HG03432 (cell line): ENCODE data around the gene GNB1.
"Not testable (repeated sequence)": the region's sequence is repeated elsewhere in the genome, so short reads cannot be mapped to it uniquely, and the experiment has no call there.

Source experiments
- ATAC-seq: cut with Tn5 transposase; IDR thresholded peaks from one replicate; pipeline ENCODE4 v1.9.1; 2021; ENCODE audit warnings: mild to moderate bottlenecking, moderate library complexity; ENCODE audit not compliant: unreplicated experiment

GNB1 gene

GRCh38 chr1:1890506-1891348, at the start of gene GNB1:
GNB1 (minus strand) TSS chr1:1891087; CDS start chr1:1825453, 65,634 bp downstream.
- peak; percentile 77 for ATAC-seq

GRCh38 chr1:1940123-1940425, 49.2 kb upstream of the GNB1 start:
- ATAC-seq: no peak

GRCh38 chr1:1939296-1940122, 48.6 kb upstream of the GNB1 start:
- ATAC-seq: no peak

GRCh38 chr1:1938613-1939295, 47.9 kb upstream of the GNB1 start:
- no peak for ATAC-seq

- no peak for ATAC-seq
Observed at GRCh38 chr1:1938276-1938573, 47.3 kb upstream of the GNB1 start.

- no peak for ATAC-seq
Observed at GRCh38 chr1:1937549-1938275, 46.8 kb upstream of the GNB1 start.

- ATAC-seq: no peak
Observed at GRCh38 chr1:1937061-1937460, 46.2 kb upstream of the GNB1 start.

GRCh38 chr1:1934848-1935247, 44.0 kb upstream of the GNB1 start:
- ATAC-seq: not testable (repeated sequence)

- no peak for ATAC-seq
Observed at GRCh38 chr1:1929639-1930545, 39.0 kb upstream of the GNB1 start.

- no peak for ATAC-seq
Observed at GRCh38 chr1:1929102-1929638, 38.3 kb upstream of the GNB1 start.

GRCh38 chr1:1928231-1929101, 37.6 kb upstream of the GNB1 start:
- no peak for ATAC-seq

- no peak for ATAC-seq
Observed at GRCh38 chr1:1927751-1928150, 36.9 kb upstream of the GNB1 start.

GRCh38 chr1:1926886-1927660, 36.2 kb upstream of the GNB1 start:
- no peak for ATAC-seq

GRCh38 chr1:1926346-1926811, 35.5 kb upstream of the GNB1 start:
- ATAC-seq: no peak

GRCh38 chr1:1925437-1926345, 34.8 kb upstream of the GNB1 start:
- ATAC-seq: no peak

GRCh38 chr1:1924849-1925248, 34.0 kb upstream of the GNB1 start:
- ATAC-seq: no peak

GRCh38 chr1:1924386-1924785, 33.5 kb upstream of the GNB1 start:
- ATAC-seq: no peak
